ENCODE data around the gene DCLK2. TPM values are rescaled to one million over a fixed set of nuclear protein-coding genes. Genes with fewer than 3 reads are reported as not detected.

DCLK2 gene
- total RNA-seq, 2 donors from 2014 or later: 3.1 to 3.9 TPM

GRCh38 chr4:150047546-150047945, 30.7 kb upstream of the DCLK2 start:
- Histone ChIP-seq H3K36me3 (no peaks in the 10 kb centered on the region), H3K4me3 (no peak overlapping the region), H3K4me1 (no peaks in the 10 kb centered on the region), H3K9ac (ENCODE audit: low read depth in 2 of 2, low read length in 2 of 2) (no peak overlapping the region), H3K27ac (no peak overlapping the region), H3K27me3 (no peaks in the 10 kb centered on the region), H3K9me3 (no peaks in the 10 kb centered on the region)
- no peak for DNase-seq
- TF ChIP-seq CTCF (IDR thresholded peaks at IDR 0.05): no peak
- intact Hi-C loops (cut with DNase I): no loop called here

GRCh38 chr4:150049682-150050081, 28.6 kb upstream of the DCLK2 start:
- intact Hi-C loops (cut with DNase I): no loop called here
- TF ChIP-seq CTCF (IDR thresholded peaks at IDR 0.05): no peak

GRCh38 chr4:150050566-150050965, 27.7 kb upstream of the DCLK2 start:
- no peak for DNase-seq
- no peaks in the 10 kb centered on the region for H3K27me3 ChIP-seq
- H3K36me3 ChIP-seq: no peaks in the 10 kb centered on the region
- no peak overlapping the region for H3K27ac ChIP-seq
- no peak overlapping the region for H3K9ac ChIP-seq (ENCODE audit: low read depth in 2 of 2, low read length in 2 of 2)
- intact Hi-C loops (cut with DNase I): no loop called here
- H3K9me3 ChIP-seq: no peaks in the 10 kb centered on the region
- no peak for TF ChIP-seq CTCF (IDR thresholded peaks at IDR 0.05)
- no peaks in the 10 kb centered on the region for H3K4me1 ChIP-seq
- no peak overlapping the region for H3K4me3 ChIP-seq

More at GRCh38 chr4:150049682-150050081, 28.6 kb upstream of the DCLK2 start:
- Histone ChIP-seq H3K9me3 (no peaks in the 10 kb centered on the region), H3K4me1 (no peaks in the 10 kb centered on the region), H3K27me3 (no peaks in the 10 kb centered on the region), H3K36me3 (no peaks in the 10 kb centered on the region), H3K27ac (no peak overlapping the region), H3K9ac (ENCODE audit: low read depth in 2 of 2, low read length in 2 of 2) (no peak overlapping the region), H3K4me3 (no peak overlapping the region)
- no peak for DNase-seq

GRCh38 chr4:150051111-150051510, 27.1 kb upstream of the DCLK2 start:
- H3K4me1 ChIP-seq: no peaks in the 10 kb centered on the region
- TF ChIP-seq CTCF (IDR thresholded peaks at IDR 0.05): no peak
- H3K27me3 ChIP-seq: no peaks in the 10 kb centered on the region
- H3K4me3 ChIP-seq: no peak overlapping the region
- no peaks in the 10 kb centered on the region for H3K36me3 ChIP-seq
- intact Hi-C loops (cut with DNase I): no loop called here
- no peak overlapping the region for H3K9ac ChIP-seq (ENCODE audit: low read depth in 2 of 2, low read length in 2 of 2)
- H3K9me3 ChIP-seq: no peaks in the 10 kb centered on the region
- no peak for DNase-seq
- no peak overlapping the region for H3K27ac ChIP-seq

- no peak overlapping the region for H3K4me3 ChIP-seq
- intact Hi-C loops (cut with DNase I): no loop called here
Measured at GRCh38 chr4:150055467-150055866, 22.8 kb upstream of the DCLK2 start.

More at GRCh38 chr4:150055467-150055866, 22.8 kb upstream of the DCLK2 start:
- Histone ChIP-seq H3K4me1 (no peaks in the 10 kb centered on the region), H3K9ac (ENCODE audit: low read depth in 2 of 2, low read length in 2 of 2) (no peak overlapping the region), H3K9me3 (no peaks in the 10 kb centered on the region), H3K36me3 (no peaks in the 10 kb centered on the region), H3K27ac (no peak overlapping the region), H3K27me3 (no peaks in the 10 kb centered on the region)
- TF ChIP-seq CTCF (IDR thresholded peaks at IDR 0.05): no peak
- DNase-seq: no peak

All from colonic mucosa (tissue), 4 donors.